Astrocyte (in vitro differentiated cells and primary cell): Measurements from ENCODE around the gene VAC14. TPM values are rescaled to one million over a fixed set of nuclear protein-coding genes. Genes with fewer than 3 reads are reported as not detected.

Experiments used
- DNase-seq: peaks from one replicate; pipeline ENCODE4 v3.0.0-alpha.2; 2010; ENCODE audit warnings: low read depth
- FAIRE-seq: peaks from 2 replicates; lab custom pipeline; 2011; peaks lifted over from hg19 to GRCh38; lab: Jason Lieb, UNC
- H2AFZ ChIP-seq: 2 replicates; pipeline ENCODE4 v1.6.0; 2012; ENCODE audit warnings: low read depth, low read length, inconsistent platforms
- H3K27ac ChIP-seq: 2 replicates; pipeline ENCODE4 v1.5.1; 2011; ENCODE audit warnings: low read depth, low read length, inconsistent platforms
- H3K27me3 ChIP-seq: 2 replicates; pipeline ENCODE4 v1.6.0; 2011; ENCODE audit warnings: low read length, inconsistent platforms; ENCODE audit not compliant: insufficient read depth
- H3K36me3 ChIP-seq: 2 replicates; pipeline ENCODE4 v1.5.1; 2011; ENCODE audit warnings: low read length, inconsistent platforms; ENCODE audit not compliant: insufficient read depth
- H3K4me1 ChIP-seq: 2 replicates; pipeline ENCODE4 v1.5.1; 2011; ENCODE audit warnings: low read length, inconsistent platforms; ENCODE audit not compliant: insufficient read depth
- H3K4me2 ChIP-seq: 2 replicates; pipeline ENCODE4 v1.6.0; 2012; ENCODE audit warnings: low read length, inconsistent platforms
- H3K4me3 ChIP-seq: 2 replicates; pipeline ENCODE4 v1.5.1; 2011; ENCODE audit warnings: low read depth, mild to moderate bottlenecking, low read length, inconsistent platforms; ENCODE audit not compliant: insufficient read depth
- H3K79me2 ChIP-seq: 2 replicates; pipeline ENCODE4 v1.6.0; 2012; ENCODE audit warnings: mild to moderate bottlenecking, low read length, inconsistent platforms; ENCODE audit not compliant: insufficient read depth
- H3K9ac ChIP-seq: 2 replicates; pipeline ENCODE4 v1.6.0; 2012; ENCODE audit warnings: mild to moderate bottlenecking, low read length, inconsistent platforms
- H3K9me3 ChIP-seq: 2 replicates; pipeline ENCODE4 v1.5.1; 2012; ENCODE audit warnings: low read depth, mild to moderate bottlenecking, low read length, inconsistent platforms; ENCODE audit not compliant: insufficient read depth
- H4K20me1 ChIP-seq: 2 replicates; pipeline ENCODE4 v1.6.0; 2012; ENCODE audit warnings: low read length, inconsistent platforms; ENCODE audit not compliant: insufficient read depth
- H3K27ac Mint-ChIP-seq: one replicate; pipeline ENCODE4 v1.8.0; 2021; ENCODE audit warnings: mild to moderate bottlenecking, mixed read lengths; ENCODE audit not compliant: unreplicated experiment
- H3K27me3 Mint-ChIP-seq: one replicate; pipeline ENCODE4 v1.8.0; 2021; ENCODE audit warnings: low read depth, mixed read lengths; ENCODE audit not compliant: unreplicated experiment
- H3K36me3 Mint-ChIP-seq: one replicate; pipeline ENCODE4 v1.8.0; 2021; ENCODE audit warnings: low read depth, mixed read lengths; ENCODE audit not compliant: unreplicated experiment
- H3K4me1 Mint-ChIP-seq: one replicate; pipeline ENCODE4 v1.8.0; 2021; ENCODE audit warnings: low read depth, mixed read lengths; ENCODE audit not compliant: unreplicated experiment
- H3K4me3 Mint-ChIP-seq: one replicate; pipeline ENCODE4 v1.8.0; 2021; ENCODE audit warnings: mild to moderate bottlenecking, moderate library complexity, mixed read lengths; ENCODE audit not compliant: unreplicated experiment
- H3K9me3 Mint-ChIP-seq: one replicate; pipeline ENCODE4 v1.8.0; 2021; ENCODE audit warnings: mild to moderate bottlenecking, mixed read lengths; ENCODE audit not compliant: unreplicated experiment
- EZH2 ChIP-seq: IDR thresholded peaks from 2 replicates; pipeline ENCODE4 v1.6.1; 2012; ENCODE audit warnings: mild to moderate bottlenecking, low read length, inconsistent platforms; ENCODE audit not compliant: insufficient read depth
- total RNA-seq: library from RNA; stranded (reverse); gene quantifications from 2 replicates; pipeline ENCODE4 v1.2.1, GENCODE V29; 2021
- TF ChIP-seq, protein P1 (sequence below): IDR thresholded peaks from 2 replicates; pipeline ENCODE4 v1.5.1; 2011; ENCODE audit warnings: low read depth, mild to moderate bottlenecking, inconsistent platforms, low read length, moderate library complexity; ENCODE audit not compliant: insufficient read depth

The VAC14 gene
- total RNA-seq, 1 donor from 2014 or later: 27.8 TPM

DNA sequence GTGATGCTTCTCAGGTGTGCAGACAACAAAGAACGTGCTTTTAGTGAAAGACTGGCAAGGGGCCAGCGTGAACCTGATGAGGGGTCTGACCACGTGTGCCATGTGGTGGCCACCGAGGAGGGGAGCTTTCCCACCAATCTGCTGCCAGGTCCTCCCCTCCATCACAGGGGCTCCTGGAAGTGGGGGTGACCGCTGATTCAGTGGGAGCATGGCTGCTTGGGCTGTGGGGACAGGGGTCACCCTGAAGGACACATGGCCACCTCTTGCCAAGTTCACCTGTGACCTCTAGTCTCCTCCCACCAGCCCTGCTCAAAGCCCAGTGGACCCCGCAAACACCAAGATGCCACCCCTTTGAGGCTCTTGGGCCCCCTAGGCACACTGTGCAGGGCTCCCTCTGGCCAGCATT lies 77.2 kb downstream of the VAC14 start:
- Histone ChIP-seq H3K27ac (no peak overlapping the region), H3K9me3 (no peaks in the 10 kb centered on the region), H4K20me1 (no peaks in the 10 kb centered on the region), H2AFZ (no peak overlapping the region), H3K4me3 (no peak overlapping the region), H3K27me3 (no peaks in the 10 kb centered on the region), H3K9ac (no peak overlapping the region), H3K4me2 (no peak overlapping the region), H3K79me2 (no peaks in the 10 kb centered on the region), H3K4me1 (no peaks in the 10 kb centered on the region), H3K36me3 (no peaks in the 10 kb centered on the region)
- Mint-ChIP-seq H3K36me3 (peaks cover 24% of the 10 kb centered on the region), H3K27me3 (no peaks in the 10 kb centered on the region), H3K9me3 (peaks cover 3% of the 10 kb centered on the region), H3K4me1 (peaks cover 5% of the 10 kb centered on the region), H3K4me3 (no peak overlapping the region), H3K27ac (no peak overlapping the region)
- DNase-seq (no peak), FAIRE-seq (no peak)
- TF ChIP-seq, protein P1, sequence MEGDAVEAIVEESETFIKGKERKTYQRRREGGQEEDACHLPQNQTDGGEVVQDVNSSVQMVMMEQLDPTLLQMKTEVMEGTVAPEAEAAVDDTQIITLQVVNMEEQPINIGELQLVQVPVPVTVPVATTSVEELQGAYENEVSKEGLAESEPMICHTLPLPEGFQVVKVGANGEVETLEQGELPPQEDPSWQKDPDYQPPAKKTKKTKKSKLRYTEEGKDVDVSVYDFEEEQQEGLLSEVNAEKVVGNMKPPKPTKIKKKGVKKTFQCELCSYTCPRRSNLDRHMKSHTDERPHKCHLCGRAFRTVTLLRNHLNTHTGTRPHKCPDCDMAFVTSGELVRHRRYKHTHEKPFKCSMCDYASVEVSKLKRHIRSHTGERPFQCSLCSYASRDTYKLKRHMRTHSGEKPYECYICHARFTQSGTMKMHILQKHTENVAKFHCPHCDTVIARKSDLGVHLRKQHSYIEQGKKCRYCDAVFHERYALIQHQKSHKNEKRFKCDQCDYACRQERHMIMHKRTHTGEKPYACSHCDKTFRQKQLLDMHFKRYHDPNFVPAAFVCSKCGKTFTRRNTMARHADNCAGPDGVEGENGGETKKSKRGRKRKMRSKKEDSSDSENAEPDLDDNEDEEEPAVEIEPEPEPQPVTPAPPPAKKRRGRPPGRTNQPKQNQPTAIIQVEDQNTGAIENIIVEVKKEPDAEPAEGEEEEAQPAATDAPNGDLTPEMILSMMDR: no peak
- no peak for TF ChIP-seq EZH2

DNA sequence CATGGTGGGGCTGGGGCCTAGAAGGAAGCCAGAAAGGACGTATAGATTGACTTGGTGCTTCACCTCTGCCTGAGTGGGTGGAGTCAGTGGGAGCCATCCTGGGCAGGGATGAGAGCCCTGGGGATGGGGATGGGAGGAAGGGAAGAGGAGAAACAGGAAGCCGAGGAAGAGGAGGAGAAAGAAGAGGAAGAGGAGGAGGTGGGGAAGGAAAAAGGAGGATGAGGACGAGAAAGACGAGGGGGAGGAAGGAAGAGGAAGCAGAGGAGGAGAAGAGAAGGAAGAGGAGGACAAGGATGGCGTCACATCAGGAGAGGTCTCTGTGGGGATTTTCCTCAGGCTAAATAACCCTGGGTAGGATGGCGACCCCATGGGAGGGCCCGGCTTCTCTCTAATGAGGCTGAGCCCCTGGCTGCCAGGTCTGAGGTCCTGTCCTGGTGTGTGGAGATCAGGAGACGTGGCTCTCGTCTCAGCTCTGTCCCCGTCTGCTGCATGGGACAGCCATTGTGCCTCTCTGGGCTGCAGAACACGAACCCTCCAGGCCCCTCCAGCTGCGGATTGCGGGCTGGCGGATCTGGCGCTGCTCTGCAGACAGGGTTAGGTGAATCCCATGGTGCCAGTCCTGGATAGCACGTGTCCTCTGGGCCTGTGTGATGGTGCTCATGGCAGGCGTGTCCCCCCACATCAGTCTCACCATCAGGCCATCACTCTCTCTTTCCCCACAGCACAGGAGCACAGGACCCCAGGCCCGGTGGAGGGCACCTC lies 79.6 kb downstream of the VAC14 start:
- Mint-ChIP-seq H3K27me3 (no peaks in the 10 kb centered on the region), H3K4me3 (no peak overlapping the region), H3K4me1 (peaks cover 5% of the 10 kb centered on the region), H3K9me3 (peaks cover 3% of the 10 kb centered on the region), H3K36me3 (peaks cover 17% of the 10 kb centered on the region), H3K27ac (no peak overlapping the region)
- no peak for FAIRE-seq
- Histone ChIP-seq H3K79me2 (no peaks in the 10 kb centered on the region), H3K27me3 (no peaks in the 10 kb centered on the region), H3K27ac (no peak overlapping the region), H4K20me1 (no peaks in the 10 kb centered on the region), H3K9me3 (no peaks in the 10 kb centered on the region), H3K4me3 (no peak overlapping the region), H2AFZ (no peak overlapping the region), H3K36me3 (no peaks in the 10 kb centered on the region), H3K4me2 (no peak overlapping the region), H3K4me1 (no peaks in the 10 kb centered on the region), H3K9ac (no peak overlapping the region)
- no peak for DNase-seq
- no peak for TF ChIP-seq EZH2
- TF ChIP-seq, protein P1: no peak
